GM15510 (cell line): Measurements from ENCODE around the gene R3HDM1.

Experiments used
- POLR2A ChIP-seq: IDR thresholded peaks from 3 replicates; pipeline ENCODE4 v1.6.1; 2011; ENCODE audit warnings: borderline replicate concordance; ENCODE audit not compliant: insufficient read length; ENCODE audit errors: extremely low read depth

The R3HDM1 gene

GRCh38 chr2:135620198-135620597 is 88.9 kb downstream of the R3HDM1 start:
- no peak for TF ChIP-seq POLR2A

DNA sequence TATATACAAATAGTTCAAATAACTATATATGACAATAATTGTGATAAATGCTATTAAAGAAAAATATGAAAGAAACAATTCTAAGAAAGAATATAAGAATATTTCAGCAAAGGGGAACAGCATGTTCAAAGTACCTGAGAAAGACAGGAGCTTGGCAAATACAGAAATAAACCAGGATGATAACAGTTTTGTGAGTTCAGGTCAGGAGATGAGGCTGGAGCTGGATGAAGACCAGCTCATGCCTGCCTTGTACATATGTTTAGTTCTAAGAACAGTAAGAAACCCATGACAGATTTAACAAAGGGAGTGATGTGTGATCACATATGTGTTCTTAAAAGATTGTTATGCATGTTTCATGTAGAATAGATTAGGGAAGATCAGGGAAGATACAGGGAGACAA is 98.2 kb downstream of the R3HDM1 start:
- TF ChIP-seq POLR2A: no peak

GRCh38 chr2:135630488-135630887 is 99.2 kb downstream of the R3HDM1 start:
- no peak for TF ChIP-seq POLR2A

DNA sequence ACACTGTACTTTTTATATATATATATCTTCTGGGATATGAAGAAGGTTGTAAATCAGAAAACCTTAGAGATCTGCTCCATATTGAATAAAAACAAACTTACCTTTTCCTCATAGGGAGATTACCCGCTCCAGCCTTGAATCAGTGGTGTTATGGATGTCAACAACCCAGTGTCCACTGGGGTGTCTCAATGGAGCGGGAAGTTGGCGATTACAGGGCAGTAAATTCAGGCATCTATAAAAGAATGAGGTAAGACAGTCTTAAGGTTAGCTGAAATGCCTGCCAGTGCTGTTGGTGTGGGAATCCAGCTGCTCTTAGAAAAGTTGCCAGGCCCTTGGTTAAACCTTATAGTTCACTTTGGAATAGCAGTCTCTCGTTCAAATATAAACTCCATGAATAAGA is 102.3 kb downstream of the R3HDM1 start:
- no peak for TF ChIP-seq POLR2A

DNA sequence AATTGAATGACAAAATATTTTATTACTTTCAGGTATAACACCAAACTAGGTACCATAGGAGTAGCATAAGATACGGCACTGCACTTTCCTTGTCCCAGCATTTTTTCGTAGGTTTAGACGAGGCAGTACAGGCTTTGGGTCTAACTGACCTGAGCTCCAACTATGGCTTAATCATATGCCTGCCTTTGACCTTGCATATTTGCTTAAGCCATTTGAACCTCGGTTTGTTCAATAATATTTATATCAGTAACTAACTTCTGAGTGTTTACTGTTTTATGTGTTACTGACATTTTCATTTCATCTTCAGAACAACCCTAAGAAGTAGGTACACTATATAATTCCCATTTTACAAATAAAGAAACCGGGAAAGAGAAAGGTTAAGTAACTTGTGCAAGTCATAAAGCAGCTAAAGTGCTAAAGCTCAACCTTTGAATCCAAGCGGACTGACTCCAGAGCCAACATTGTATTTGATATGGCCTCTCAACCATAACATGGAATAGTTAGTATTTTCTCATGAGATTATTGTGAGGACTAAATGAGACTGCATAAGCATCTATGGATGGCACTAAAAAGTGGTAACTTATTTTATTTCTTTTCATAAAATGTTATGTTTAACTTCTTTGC is 104.0 kb downstream of the R3HDM1 start:
- no peak for TF ChIP-seq POLR2A

DNA sequence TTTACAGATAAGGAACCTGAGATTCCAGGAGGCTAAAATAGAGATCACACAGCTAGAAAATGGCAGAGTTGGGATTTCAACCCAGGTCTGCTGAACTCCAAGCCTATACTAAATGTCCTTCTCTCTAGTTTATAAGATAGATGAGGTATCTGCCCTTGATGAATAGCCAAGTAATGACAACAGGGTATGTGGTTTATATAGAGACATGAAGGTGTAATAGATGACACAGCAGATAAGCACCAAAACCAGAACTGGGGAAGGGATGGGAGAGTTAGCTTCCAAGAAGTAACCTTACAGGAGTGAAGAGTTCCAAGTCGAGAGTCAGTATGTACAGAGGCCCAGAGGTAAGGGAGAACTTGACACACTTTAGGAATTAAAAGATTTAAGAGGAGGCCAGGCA is 105.7 kb downstream of the R3HDM1 start:
- no peak for TF ChIP-seq POLR2A

- no peak for TF ChIP-seq POLR2A
Measured at GRCh38 chr2:135637456-135638087, 106.3 kb downstream of the R3HDM1 start.

GRCh38 chr2:135638825-135639224 is 107.5 kb downstream of the R3HDM1 start:
- TF ChIP-seq POLR2A: no peak

DNA sequence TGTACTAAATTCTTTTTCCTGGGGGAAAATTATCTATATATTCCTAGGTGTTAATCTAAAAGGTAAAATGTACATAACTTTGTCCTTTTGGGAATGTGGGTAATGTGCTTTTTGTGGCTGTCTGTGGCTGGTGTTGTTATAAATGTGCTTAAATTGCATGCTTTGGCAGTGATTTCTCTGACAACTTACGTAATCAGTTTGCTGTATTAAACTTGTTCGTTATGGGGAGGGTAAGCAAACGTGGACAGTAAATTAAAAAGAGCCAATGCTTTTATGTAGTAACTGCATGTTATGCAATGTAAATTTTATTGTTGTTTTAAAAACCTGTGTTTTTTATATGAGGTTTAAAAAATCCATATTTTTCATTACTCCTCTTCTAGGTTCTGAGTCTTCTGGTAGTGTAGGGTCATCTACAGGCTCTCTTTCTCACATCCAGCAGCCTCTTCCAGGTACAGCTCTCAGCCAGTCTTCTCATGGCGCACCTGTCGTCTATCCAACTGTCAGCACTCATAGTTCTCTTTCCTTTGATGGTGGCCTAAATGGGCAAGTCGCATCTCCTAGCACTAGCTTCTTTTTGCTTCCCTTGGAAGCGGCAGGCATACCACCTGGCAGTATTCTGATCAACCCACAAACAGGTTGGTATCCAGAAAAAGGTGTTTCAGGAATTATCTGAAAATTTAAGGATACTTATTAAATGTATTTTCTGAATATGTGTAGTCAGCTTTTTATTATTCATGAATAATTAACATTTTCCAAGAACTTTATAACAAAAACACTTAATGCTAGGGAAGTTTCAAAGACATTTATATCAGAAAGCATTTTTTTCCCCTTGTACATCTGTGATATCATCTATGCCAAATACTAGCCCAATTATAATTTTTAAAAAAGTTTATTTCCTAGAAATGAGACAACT is 110.1 kb downstream of the R3HDM1 start:
- TF ChIP-seq POLR2A: no peak

GRCh38 chr2:135647836-135648579 is 116.7 kb downstream of the R3HDM1 start:
- no peak for TF ChIP-seq POLR2A

DNA sequence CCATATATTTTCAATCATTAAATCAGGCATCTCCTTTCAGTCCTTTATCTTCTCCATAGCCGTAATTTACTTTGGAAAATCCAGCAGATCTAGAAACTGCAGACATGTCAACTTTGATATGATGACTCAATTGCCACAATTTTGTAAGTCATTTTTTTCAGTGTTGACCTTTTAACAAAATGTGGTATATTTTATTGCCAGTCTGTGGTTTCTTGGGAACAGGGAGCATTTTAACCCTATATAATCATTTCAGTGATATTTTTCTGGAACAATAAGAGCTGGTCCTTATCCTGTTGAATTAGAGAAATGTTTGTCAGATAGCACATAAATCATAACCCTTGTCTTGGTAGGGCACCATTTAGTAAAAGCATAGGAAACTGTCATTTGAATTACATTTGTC is 119.4 kb downstream of the R3HDM1 start:
- no peak for TF ChIP-seq POLR2A

- TF ChIP-seq POLR2A: no peak
Measured at GRCh38 chr2:135651717-135652116, 120.4 kb downstream of the R3HDM1 start.

DNA sequence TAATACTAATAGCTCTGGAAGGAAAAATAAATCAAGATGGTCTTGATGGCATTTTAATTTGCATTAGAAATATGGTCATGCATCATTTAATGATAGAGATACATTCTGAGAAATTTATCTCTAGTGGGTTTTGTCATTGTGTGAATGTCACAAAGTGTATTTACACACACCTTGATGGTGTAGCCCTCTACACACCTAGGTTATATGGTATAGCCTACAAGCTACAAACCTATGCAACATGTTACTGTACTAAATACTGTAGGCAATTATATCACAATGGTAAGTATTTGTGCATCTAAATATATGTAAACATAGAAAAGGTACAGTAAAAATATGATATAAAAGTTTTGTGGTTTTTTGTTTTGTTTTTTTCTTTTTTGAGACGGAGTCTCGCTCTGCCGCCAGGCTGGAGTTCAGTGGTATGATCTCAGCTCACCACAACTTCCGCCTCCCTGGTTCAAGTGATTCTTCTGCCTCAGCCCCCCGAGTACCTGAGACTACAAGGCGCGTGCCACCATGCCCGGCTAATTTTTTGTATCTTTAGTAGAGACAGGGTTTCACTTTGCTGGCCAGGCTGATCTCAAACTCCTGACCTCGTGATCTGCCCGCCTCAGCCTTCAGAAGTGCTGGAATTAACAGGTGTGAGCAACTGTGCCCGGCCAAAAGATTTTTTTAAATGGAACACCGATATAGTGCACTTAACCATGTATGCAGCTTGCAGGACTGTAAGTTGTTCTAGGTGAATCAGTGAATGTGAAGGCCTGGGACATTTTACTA is 126.7 kb downstream of the R3HDM1 start:
- TF ChIP-seq POLR2A: no peak

- no peak for TF ChIP-seq POLR2A
Measured at GRCh38 chr2:135662088-135662487, 130.8 kb downstream of the R3HDM1 start.

DNA sequence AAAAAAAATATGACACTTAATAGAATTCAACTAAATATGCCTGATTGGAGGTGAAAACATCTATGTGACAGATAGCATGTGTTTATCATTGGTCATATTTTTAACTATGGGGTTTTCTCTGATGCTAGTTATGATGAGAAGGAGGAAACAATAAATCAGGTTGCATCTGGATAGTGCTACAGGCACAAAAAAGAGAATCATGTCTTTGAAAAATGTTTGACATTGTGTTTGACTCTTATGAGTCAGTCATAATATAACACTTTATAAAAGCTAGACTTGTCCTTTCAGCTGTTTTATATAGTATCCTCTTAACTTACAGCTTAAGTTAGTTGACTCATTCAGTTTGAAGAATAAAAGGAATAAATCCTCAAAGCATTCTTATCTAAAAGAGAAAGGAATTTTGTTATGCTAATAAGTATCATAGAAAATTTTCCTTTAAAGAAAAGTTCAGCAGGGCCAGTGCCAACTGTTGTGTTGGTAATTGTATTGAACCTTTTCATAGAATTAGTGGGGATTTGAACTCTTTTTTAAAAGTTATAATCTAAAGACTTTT is 131.9 kb downstream of the R3HDM1 start:
- TF ChIP-seq POLR2A: no peak

- TF ChIP-seq POLR2A: no peak
Measured at GRCh38 chr2:135664623-135665068, 133.4 kb downstream of the R3HDM1 start.
